Ishikawa (cell line): ENCODE measurements around the gene SNN.

Experiments used
- CEBPB ChIP-seq: IDR thresholded peaks from 2 replicates; pipeline ENCODE4 v1.6.1; 2012
- CREB1 ChIP-seq: IDR thresholded peaks from 2 replicates; pipeline ENCODE4 v1.6.1; 2012; ENCODE audit warnings: low read depth
- EGR1 ChIP-seq: IDR thresholded peaks from 2 replicates; pipeline ENCODE4 v1.6.1; 2012
- EP300 ChIP-seq: IDR thresholded peaks from 2 replicates; pipeline ENCODE4 v1.6.1; 2012; ENCODE audit warnings: borderline replicate concordance
- FOXM1 ChIP-seq: IDR thresholded peaks from 2 replicates; pipeline ENCODE4 v1.6.1; 2012; ENCODE audit warnings: low read depth, borderline replicate concordance
- NFIC ChIP-seq: IDR thresholded peaks from 2 replicates; pipeline ENCODE4 v1.6.1; 2012
- RAD21 ChIP-seq: IDR thresholded peaks from 2 replicates; pipeline ENCODE4 v1.6.1; 2012; ENCODE audit warnings: low read depth
- TAF1 ChIP-seq: IDR thresholded peaks from 2 replicates; pipeline ENCODE4 v1.6.1; 2012; ENCODE audit warnings: low read depth, mild to moderate bottlenecking
- TCF12 ChIP-seq: IDR thresholded peaks from 2 replicates; pipeline ENCODE4 v1.6.1; 2012; ENCODE audit warnings: low read depth
- TEAD4 ChIP-seq: IDR thresholded peaks from 2 replicates; pipeline ENCODE4 v1.6.1; 2012
- YY1 ChIP-seq: IDR thresholded peaks from 2 replicates; pipeline ENCODE4 v1.6.1; 2012; ENCODE audit warnings: low read depth
- ZBTB7A ChIP-seq: IDR thresholded peaks from 2 replicates; pipeline ENCODE4 v1.6.1; 2012; ENCODE audit warnings: low read depth
- TF ChIP-seq, protein P1 (sequence below): IDR thresholded peaks from 2 replicates; pipeline ENCODE4 v1.6.1; 2012
- TF ChIP-seq, protein P2 (sequence below): IDR thresholded peaks from 2 replicates; pipeline ENCODE4 v1.6.1; 2012
- TF ChIP-seq, protein P3 (sequence below): IDR thresholded peaks from 2 replicates; pipeline ENCODE4 v1.6.1; 2012; ENCODE audit warnings: low read depth, mild to moderate bottlenecking

The SNN gene

DNA sequence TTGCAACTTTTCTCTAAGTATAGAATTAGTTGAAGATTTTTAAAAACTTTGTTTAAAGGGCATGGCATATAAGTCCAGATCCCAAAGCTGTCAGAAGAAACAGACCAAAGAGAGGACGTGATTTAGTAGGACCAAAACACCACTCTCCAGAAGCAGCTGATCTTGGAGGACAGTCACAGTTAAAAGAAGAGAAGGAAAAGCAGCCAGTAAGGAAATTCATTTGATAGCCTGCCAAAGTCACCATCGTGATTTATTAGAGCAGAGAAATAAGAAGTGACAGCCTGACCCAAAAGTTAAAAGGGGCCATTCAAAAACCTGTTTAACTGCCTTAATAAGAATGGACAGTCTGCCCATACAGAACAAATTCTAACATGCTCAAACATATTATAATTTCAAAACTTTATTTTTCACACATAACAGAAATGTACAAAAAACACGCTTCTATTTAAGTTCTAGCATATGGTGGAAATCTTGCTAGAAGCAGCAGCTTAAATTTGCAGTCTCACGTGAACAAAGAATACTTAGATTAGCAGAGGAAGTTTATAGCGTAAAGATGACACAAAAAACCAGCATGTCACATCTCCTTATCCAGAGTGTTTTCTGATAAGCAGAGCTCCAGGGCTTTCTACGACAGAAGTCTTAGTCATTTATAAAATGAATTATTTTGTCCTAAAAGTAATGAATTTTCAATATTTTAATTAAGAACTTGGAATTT lies 37.2 kb downstream of the SNN start:
- TF ChIP-seq TAF1 (no peak), EGR1 (no peak), FOXM1 (no peak), CREB1 (no peak), ZBTB7A (no peak), EP300 (no peak), NFIC (no peak), TEAD4 (no peak)
- TF ChIP-seq, protein P1, sequence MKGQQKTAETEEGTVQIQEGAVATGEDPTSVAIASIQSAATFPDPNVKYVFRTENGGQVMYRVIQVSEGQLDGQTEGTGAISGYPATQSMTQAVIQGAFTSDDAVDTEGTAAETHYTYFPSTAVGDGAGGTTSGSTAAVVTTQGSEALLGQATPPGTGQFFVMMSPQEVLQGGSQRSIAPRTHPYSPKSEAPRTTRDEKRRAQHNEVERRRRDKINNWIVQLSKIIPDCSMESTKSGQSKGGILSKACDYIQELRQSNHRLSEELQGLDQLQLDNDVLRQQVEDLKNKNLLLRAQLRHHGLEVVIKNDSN: no peak
- TF ChIP-seq, protein P2, sequence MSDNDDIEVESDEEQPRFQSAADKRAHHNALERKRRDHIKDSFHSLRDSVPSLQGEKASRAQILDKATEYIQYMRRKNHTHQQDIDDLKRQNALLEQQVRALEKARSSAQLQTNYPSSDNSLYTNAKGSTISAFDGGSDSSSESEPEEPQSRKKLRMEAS: no peak

DNA sequence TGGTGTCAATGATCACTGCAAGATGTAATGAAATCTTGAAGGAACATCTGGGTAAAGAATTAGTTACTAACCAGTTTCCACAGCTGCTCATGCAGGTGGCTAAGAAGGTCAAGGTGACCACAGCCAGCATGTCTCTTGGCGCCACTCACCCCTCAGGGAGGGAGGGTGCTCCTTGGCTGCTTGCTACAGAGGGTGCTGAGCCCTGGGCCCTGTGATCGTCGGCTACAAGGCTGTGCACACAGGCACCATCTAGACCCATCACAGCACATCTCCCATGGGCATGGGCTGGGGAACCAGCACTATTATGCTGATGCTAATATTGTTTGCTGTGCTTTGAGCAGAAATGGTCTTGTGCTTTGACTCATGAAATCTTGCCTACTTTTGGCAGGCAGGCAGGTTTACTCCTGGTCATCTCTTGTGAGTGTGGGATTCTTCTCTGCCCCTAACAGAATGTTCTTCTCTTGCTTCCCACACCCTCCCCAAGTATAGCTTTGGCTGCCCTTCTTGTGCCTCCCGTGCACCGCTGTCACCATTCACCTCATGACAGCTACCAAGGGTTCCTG lies 38.0 kb downstream of the SNN start:
- no peak for TF ChIP-seq TCF12
- TF ChIP-seq NFIC: no peak
- no peak for TF ChIP-seq YY1
- no peak for TF ChIP-seq RAD21
- TF ChIP-seq, protein P2: no peak
- no peak for TF ChIP-seq TEAD4
- no peak for TF ChIP-seq FOXM1
- TF ChIP-seq CEBPB: no peak
- TF ChIP-seq ZBTB7A: no peak
- TF ChIP-seq TAF1: no peak
- no peak for TF ChIP-seq CREB1
- TF ChIP-seq, protein P1: no peak
- no peak for TF ChIP-seq EGR1
- TF ChIP-seq EP300: no peak
- TF ChIP-seq, protein P3, sequence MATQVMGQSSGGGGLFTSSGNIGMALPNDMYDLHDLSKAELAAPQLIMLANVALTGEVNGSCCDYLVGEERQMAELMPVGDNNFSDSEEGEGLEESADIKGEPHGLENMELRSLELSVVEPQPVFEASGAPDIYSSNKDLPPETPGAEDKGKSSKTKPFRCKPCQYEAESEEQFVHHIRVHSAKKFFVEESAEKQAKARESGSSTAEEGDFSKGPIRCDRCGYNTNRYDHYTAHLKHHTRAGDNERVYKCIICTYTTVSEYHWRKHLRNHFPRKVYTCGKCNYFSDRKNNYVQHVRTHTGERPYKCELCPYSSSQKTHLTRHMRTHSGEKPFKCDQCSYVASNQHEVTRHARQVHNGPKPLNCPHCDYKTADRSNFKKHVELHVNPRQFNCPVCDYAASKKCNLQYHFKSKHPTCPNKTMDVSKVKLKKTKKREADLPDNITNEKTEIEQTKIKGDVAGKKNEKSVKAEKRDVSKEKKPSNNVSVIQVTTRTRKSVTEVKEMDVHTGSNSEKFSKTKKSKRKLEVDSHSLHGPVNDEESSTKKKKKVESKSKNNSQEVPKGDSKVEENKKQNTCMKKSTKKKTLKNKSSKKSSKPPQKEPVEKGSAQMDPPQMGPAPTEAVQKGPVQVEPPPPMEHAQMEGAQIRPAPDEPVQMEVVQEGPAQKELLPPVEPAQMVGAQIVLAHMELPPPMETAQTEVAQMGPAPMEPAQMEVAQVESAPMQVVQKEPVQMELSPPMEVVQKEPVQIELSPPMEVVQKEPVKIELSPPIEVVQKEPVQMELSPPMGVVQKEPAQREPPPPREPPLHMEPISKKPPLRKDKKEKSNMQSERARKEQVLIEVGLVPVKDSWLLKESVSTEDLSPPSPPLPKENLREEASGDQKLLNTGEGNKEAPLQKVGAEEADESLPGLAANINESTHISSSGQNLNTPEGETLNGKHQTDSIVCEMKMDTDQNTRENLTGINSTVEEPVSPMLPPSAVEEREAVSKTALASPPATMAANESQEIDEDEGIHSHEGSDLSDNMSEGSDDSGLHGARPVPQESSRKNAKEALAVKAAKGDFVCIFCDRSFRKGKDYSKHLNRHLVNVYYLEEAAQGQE: no peak

DNA sequence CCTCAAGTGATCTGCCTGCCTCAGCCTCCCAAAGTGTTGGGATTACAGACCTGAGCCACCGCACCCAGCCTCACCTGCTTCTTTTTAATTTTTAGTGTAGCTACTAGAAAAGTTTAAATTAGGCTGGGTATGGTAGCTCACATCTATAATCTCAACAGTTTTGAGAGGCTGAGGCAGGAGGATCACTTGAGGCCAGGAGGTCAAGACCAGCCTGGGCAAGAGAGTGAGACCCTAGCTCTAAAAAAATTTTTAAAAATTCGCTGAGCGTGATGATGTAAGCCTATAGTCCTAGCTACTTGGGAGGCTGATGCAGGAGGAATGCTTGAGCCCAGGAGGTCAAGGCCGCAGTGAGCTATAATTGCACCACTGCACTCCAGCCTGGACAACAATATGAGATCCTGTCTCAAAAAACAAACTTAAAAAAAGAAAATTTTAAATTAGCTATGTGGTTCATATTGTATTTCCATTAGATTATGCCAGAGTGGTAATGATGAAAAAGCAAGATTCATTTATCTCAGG lies 39.5 kb downstream of the SNN start:
- TF ChIP-seq EP300 (no peak), TAF1 (no peak), TEAD4 (no peak), RAD21 (no peak), ZBTB7A (no peak), TCF12 (no peak), NFIC (no peak), CREB1 (no peak), EGR1 (no peak), CEBPB (no peak), YY1 (no peak), FOXM1 (no peak)
- TF ChIP-seq, protein P2: no peak
- TF ChIP-seq, protein P1: no peak
- TF ChIP-seq, protein P3: no peak

DNA sequence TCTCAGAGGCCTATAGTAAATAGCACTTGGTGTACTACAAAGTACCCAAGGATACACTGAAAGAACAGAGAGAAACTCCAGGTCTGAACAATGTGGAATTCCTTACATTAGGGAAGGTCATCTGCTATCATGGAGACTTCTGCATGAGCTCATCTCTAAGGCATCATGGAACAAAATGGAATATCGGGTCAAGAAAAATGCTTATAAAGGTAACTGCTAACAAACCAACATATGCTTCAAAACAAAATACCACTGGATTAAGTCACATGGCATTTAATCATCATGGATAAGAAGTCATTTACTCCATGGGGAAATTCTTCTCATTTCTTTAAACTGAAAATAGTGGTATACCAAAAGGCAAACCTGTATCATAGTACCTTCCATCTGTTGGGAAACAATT lies 40.2 kb downstream of the SNN start:
- TF ChIP-seq CEBPB (no peak), TCF12 (no peak), CREB1 (no peak), TAF1 (no peak), FOXM1 (no peak), ZBTB7A (no peak), YY1 (no peak), EP300 (no peak), NFIC (no peak)
- TF ChIP-seq, protein P3: no peak
